ENCODE data around the gene CCDC154.

CCDC154 gene

GRCh38 chr16:1433263-1433560 lies 11.1 kb downstream of the CCDC154 start:
- H3F3A ChIP-seq (ENCODE audit: low read depth) = no peaks in the 10 kb centered on the region
- no peaks in the 10 kb centered on the region for H3K9me3 ChIP-seq (ENCODE audit: insufficient read depth, low read depth, low read length)
- no peaks in the 10 kb centered on the region for H3K9me2 ChIP-seq (replicated peaks; ENCODE audit: low read depth, low read length)
- no peaks in the 10 kb centered on the region for H3K36me3 ChIP-seq (ENCODE audit: insufficient read depth, low read length)
- H3K9ac ChIP-seq (ENCODE audit: low read depth, low read length, poor library complexity, severe bottlenecking) = no peak overlapping the region
- no peak overlapping the region for H2AFZ ChIP-seq (ENCODE audit: low read length)
- no peaks in the 10 kb centered on the region for H3K27me3 ChIP-seq (ENCODE audit: insufficient read depth, low read length, poor library complexity, severe bottlenecking)
- no peaks in the 10 kb centered on the region for H4K20me1 ChIP-seq (ENCODE audit: insufficient read depth, low read length, poor library complexity, severe bottlenecking)
- no peaks in the 10 kb centered on the region for H3K79me2 ChIP-seq (ENCODE audit: insufficient read depth, low read length)
- H3K4me3 ChIP-seq (ENCODE audit: low read length, poor library complexity, severe bottlenecking) = no peak overlapping the region
- H3K4me2 ChIP-seq (ENCODE audit: low read depth, low read length, poor library complexity, severe bottlenecking) = no peak overlapping the region
- no peak for TF ChIP-seq CTCF (conservative IDR thresholded peaks at IDR 0.05; ENCODE audit: low read length)
- TF ChIP-seq EZH2phosphoT487 (IDR thresholded peaks at IDR 0.05; ENCODE audit: borderline replicate concordance) = no peak
- no peaks in the 10 kb centered on the region for H3K4me1 ChIP-seq (ENCODE audit: insufficient read depth, low read length, poor library complexity, severe bottlenecking)

GRCh38 chr16:1432388-1433262 lies 11.7 kb downstream of the CCDC154 start:
- Histone ChIP-seq H3K4me3 (ENCODE audit: low read length, poor library complexity, severe bottlenecking) (no peak overlapping the region), H3K36me3 (ENCODE audit: insufficient read depth, low read length) (no peaks in the 10 kb centered on the region), H3K9ac (ENCODE audit: low read depth, low read length, poor library complexity, severe bottlenecking) (no peak overlapping the region), H2AFZ (ENCODE audit: low read length) (no peak overlapping the region), H3K4me1 (ENCODE audit: insufficient read depth, low read length, poor library complexity, severe bottlenecking) (no peaks in the 10 kb centered on the region), H3K9me3 (ENCODE audit: insufficient read depth, low read depth, low read length) (no peaks in the 10 kb centered on the region), H3K4me2 (ENCODE audit: low read depth, low read length, poor library complexity, severe bottlenecking) (no peak overlapping the region), H4K20me1 (ENCODE audit: insufficient read depth, low read length, poor library complexity, severe bottlenecking) (no peaks in the 10 kb centered on the region), H3K27me3 (ENCODE audit: insufficient read depth, low read length, poor library complexity, severe bottlenecking) (no peaks in the 10 kb centered on the region), H3K9me2 (replicated peaks; ENCODE audit: low read depth, low read length) (no peaks in the 10 kb centered on the region), H3F3A (ENCODE audit: low read depth) (no peaks in the 10 kb centered on the region), H3K79me2 (ENCODE audit: insufficient read depth, low read length) (no peaks in the 10 kb centered on the region)
- TF ChIP-seq CTCF (conservative IDR thresholded peaks at IDR 0.05; ENCODE audit: low read length) = no peak
- TF ChIP-seq EZH2phosphoT487 (IDR thresholded peaks at IDR 0.05; ENCODE audit: borderline replicate concordance) = no peak

GRCh38 chr16:1431497-1432270 lies 12.7 kb downstream of the CCDC154 start:
- no peaks in the 10 kb centered on the region for H4K20me1 ChIP-seq (ENCODE audit: insufficient read depth, low read length, poor library complexity, severe bottlenecking)
- no peaks in the 10 kb centered on the region for H3K4me1 ChIP-seq (ENCODE audit: insufficient read depth, low read length, poor library complexity, severe bottlenecking)
- H3F3A ChIP-seq (ENCODE audit: low read depth) = no peaks in the 10 kb centered on the region
- H3K4me3 ChIP-seq (ENCODE audit: low read length, poor library complexity, severe bottlenecking) = no peak overlapping the region
- no peaks in the 10 kb centered on the region for H3K9me2 ChIP-seq (replicated peaks; ENCODE audit: low read depth, low read length)
- no peaks in the 10 kb centered on the region for H3K79me2 ChIP-seq (ENCODE audit: insufficient read depth, low read length)
- H3K27me3 ChIP-seq (ENCODE audit: insufficient read depth, low read length, poor library complexity, severe bottlenecking) = no peaks in the 10 kb centered on the region
- no peak overlapping the region for H3K9ac ChIP-seq (ENCODE audit: low read depth, low read length, poor library complexity, severe bottlenecking)
- TF ChIP-seq EZH2phosphoT487 (IDR thresholded peaks at IDR 0.05; ENCODE audit: borderline replicate concordance) (no peak), CTCF (conservative IDR thresholded peaks at IDR 0.05; ENCODE audit: low read length) (no peak)
- H3K4me2 ChIP-seq (ENCODE audit: low read depth, low read length, poor library complexity, severe bottlenecking) = no peak overlapping the region
- no peaks in the 10 kb centered on the region for H3K9me3 ChIP-seq (ENCODE audit: insufficient read depth, low read depth, low read length)
- H2AFZ ChIP-seq (ENCODE audit: low read length) = no peak overlapping the region
- H3K36me3 ChIP-seq (ENCODE audit: insufficient read depth, low read length) = no peaks in the 10 kb centered on the region

Data from Loucy (cell line).